ENCODE measurements around the gene HPCAL4. TPM values are rescaled to one million over a fixed set of nuclear protein-coding genes. Genes with fewer than 3 reads are reported as not detected.

The HPCAL4 gene
- total and polyA plus RNA-seq, 11 donors, result 0.12 to 1.2 (median 0.46) TPM

- Histone ChIP-seq H3K27me3 (peaks cover 0 to 79% (median 26%) of the 10 kb centered on the region in 9 donors), H3K36me3 (no peaks in the 10 kb centered on the region), H3K27ac (no peak overlapping the region), H3K4me3 (no peak overlapping the region), H3K4me1 (peaks cover 0 to 9% (median 0%) of the 10 kb centered on the region in 12 donors), H3K9me3 (no peaks in the 10 kb centered on the region)
- intact Hi-C loops (cut with DNase I), result no loop called here
- no peak for DNase-seq
- no peak for ATAC-seq
- 57 to 74% (median 63%) methylated on average over 3 of the region's 3 CpGs for WGBS, 4 donors
- no peak for TF ChIP-seq POLR2A (IDR thresholded peaks at IDR 0.05)
- TF ChIP-seq, protein P1, sequence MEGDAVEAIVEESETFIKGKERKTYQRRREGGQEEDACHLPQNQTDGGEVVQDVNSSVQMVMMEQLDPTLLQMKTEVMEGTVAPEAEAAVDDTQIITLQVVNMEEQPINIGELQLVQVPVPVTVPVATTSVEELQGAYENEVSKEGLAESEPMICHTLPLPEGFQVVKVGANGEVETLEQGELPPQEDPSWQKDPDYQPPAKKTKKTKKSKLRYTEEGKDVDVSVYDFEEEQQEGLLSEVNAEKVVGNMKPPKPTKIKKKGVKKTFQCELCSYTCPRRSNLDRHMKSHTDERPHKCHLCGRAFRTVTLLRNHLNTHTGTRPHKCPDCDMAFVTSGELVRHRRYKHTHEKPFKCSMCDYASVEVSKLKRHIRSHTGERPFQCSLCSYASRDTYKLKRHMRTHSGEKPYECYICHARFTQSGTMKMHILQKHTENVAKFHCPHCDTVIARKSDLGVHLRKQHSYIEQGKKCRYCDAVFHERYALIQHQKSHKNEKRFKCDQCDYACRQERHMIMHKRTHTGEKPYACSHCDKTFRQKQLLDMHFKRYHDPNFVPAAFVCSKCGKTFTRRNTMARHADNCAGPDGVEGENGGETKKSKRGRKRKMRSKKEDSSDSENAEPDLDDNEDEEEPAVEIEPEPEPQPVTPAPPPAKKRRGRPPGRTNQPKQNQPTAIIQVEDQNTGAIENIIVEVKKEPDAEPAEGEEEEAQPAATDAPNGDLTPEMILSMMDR (IDR thresholded peaks at IDR 0.05), result no peak
These were observed 37.8 kb upstream of the HPCAL4 start for GRCh38 chr1:39729030-39729429.

DNA sequence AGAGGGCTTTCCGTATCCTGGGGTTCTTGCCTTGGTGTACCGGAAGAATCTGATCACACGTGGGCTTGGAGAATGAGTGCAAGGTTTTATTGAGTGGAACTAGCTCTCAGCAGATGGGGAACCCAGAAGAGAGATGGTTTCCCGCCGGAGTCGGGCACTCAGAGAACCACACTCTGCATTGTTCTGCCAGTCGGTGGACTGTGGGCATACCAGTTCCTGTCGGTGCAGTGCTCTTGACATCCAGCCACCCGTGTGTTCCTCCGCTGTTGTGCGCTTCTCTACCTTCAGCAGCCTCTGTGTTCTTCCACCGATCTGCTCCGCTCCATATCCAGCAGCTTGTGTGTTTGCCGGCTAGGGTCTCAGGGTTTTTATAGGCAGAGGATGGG lies 36.7 kb upstream of the HPCAL4 start:
- ATAC-seq (no peak), DNase-seq (no peak)
- Histone ChIP-seq H3K27me3 (peaks cover 0 to 75% (median 22%) of the 10 kb centered on the region in 9 donors), H3K4me3 (no peak overlapping the region), H3K36me3 (no peaks in the 10 kb centered on the region), H3K27ac (no peak overlapping the region), H3K4me1 (peaks cover 0 to 1% (median 0%) of the 10 kb centered on the region in 12 donors), H3K9me3 (no peaks in the 10 kb centered on the region)
- TF ChIP-seq, protein P1 (IDR thresholded peaks at IDR 0.05), result no peak
- TF ChIP-seq POLR2A (IDR thresholded peaks at IDR 0.05), result no peak
- 56 to 70% (median 67%) methylated on average over 14 of the region's 14 CpGs for WGBS, 4 donors
- intact Hi-C loops (cut with DNase I), result no loop called here

DNA sequence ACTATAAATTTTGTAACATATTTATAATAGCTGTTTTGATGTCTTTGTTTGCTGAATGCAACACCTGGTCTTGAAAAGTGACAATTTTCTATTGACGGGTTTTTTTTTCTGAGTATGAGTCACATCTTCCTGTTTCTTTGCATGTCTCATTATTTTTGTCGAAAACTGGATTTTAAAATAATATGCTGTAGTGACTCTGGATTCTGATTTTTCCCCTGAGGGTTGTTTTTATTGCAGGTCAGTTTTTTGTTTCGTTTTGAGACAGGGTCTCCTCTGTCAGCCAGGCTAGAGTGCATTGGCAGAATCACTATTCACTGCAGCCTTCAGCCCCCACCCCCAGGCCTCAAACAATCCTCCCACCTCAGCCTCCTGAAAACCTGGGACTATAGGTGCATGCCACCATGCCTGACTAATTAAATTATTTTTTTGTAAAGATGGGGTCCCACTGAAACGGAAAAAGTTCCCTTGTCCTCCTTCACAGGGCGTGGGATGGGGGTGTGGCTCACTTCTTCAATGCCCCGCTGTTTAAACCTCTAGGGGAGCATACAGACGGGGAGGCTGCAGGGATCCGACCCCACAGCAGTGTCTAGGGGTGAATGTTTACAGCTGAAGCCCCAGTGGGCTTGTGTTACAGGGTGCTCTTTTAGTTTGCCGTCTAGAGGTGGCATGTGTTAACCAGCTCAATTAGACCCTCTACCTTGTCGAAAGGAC lies 36.1 kb upstream of the HPCAL4 start:
- no peak overlapping the region for H3K4me3 ChIP-seq
- TF ChIP-seq POLR2A (IDR thresholded peaks at IDR 0.05), result no peak
- TF ChIP-seq, protein P1 (IDR thresholded peaks at IDR 0.05), result no peak
- no peaks in the 10 kb centered on the region for H3K36me3 ChIP-seq
- H3K9me3 ChIP-seq, result no peaks in the 10 kb centered on the region
- intact Hi-C loops (cut with DNase I), result no loop called here
- ATAC-seq (no peak), DNase-seq (no peak)
- no peaks in the 10 kb centered on the region for H3K4me1 ChIP-seq
- WGBS, 4 donors, result 40 to 49% (median 44%) methylated on average over 9 to 10 of the region's 10 CpGs
- no peak overlapping the region for H3K27ac ChIP-seq
- peaks cover 0 to 73% (median 22%) of the 10 kb centered on the region in 9 donors for H3K27me3 ChIP-seq

- H3K4me3 ChIP-seq, result no peak overlapping the region
- ATAC-seq (no peak), DNase-seq (no peak)
- 63 to 83% (median 80%) methylated on average over 3 of the region's 3 CpGs for WGBS, 4 donors
- no peaks in the 10 kb centered on the region for H3K9me3 ChIP-seq
- no peak overlapping the region for H3K27ac ChIP-seq
- H3K4me1 ChIP-seq, result no peaks in the 10 kb centered on the region
- TF ChIP-seq, protein P1 (IDR thresholded peaks at IDR 0.05), result no peak
- TF ChIP-seq POLR2A (IDR thresholded peaks at IDR 0.05), result no peak
- intact Hi-C loops (cut with DNase I), result no loop called here
- peaks cover 0 to 77% (median 22%) of the 10 kb centered on the region in 9 donors for H3K27me3 ChIP-seq
- H3K36me3 ChIP-seq, result no peaks in the 10 kb centered on the region
These were observed 35.4 kb upstream of the HPCAL4 start for GRCh38 chr1:39726600-39726999.
